Smooth muscle cell (in vitro differentiated cells): Measurements from ENCODE around the gene WDR89. TPM values are rescaled to one million over a fixed set of nuclear protein-coding genes. Genes with fewer than 3 reads are reported as not detected.
A peak's percentile ranks its signal among the peaks of the same experiment; 100 is the strongest.

Experiments used
- DNase-seq: peaks from one replicate; lab custom pipeline; 2025; ENCODE audit not compliant: unreplicated experiment; lab: John Stamatoyannopoulos, UW
- H2AFZ ChIP-seq: fragments of 200-600 bp; sonication (generic); 2 replicates; pipeline ENCODE4 v1.6.0; 2016; ENCODE audit warnings: antibody characterized with exemption, low read depth, mild to moderate bottlenecking
- H3F3A ChIP-seq: fragments of 200-600 bp; sonication (generic); 2 replicates; pipeline ENCODE4 v1.6.0; 2017; ENCODE audit warnings: antibody characterized with exemption, low read depth
- H3K27ac ChIP-seq: fragments of 200-600 bp; sonication (generic); 2 replicates; pipeline ENCODE4 v1.5.1; 2016; ENCODE audit warnings: low read depth, mild to moderate bottlenecking
- H3K27me3 ChIP-seq: fragments of 200-600 bp; sonication (generic); 2 replicates; pipeline ENCODE4 v1.6.1; 2016; ENCODE audit warnings: low read depth, mild to moderate bottlenecking
- H3K36me3 ChIP-seq: fragments of 200-600 bp; sonication (generic); 2 replicates; pipeline ENCODE4 v1.5.1; 2016; ENCODE audit warnings: low read depth
- H3K4me1 ChIP-seq: fragments of 200-600 bp; sonication (generic); 2 replicates; pipeline ENCODE4 v1.5.1; 2016; ENCODE audit warnings: low read depth
- H3K4me2 ChIP-seq: fragments of 200-600 bp; sonication (generic); 2 replicates; pipeline ENCODE4 v1.6.0; 2016; ENCODE audit warnings: mild to moderate bottlenecking
- H3K4me3 ChIP-seq: fragments of 200-600 bp; sonication (generic); 2 replicates; pipeline ENCODE4 v1.5.1; 2016; ENCODE audit warnings: mild to moderate bottlenecking
- H3K79me2 ChIP-seq: fragments of 200-600 bp; sonication (generic); 2 replicates; pipeline ENCODE4 v1.6.0; 2016; ENCODE audit warnings: low read depth, mild to moderate bottlenecking
- H3K9ac ChIP-seq: fragments of 200-600 bp; sonication (generic); 2 replicates; pipeline ENCODE4 v1.6.0; 2016; ENCODE audit warnings: low read depth
- H3K9me3 ChIP-seq: fragments of 200-600 bp; sonication (generic); replicated peaks from 2 replicates; pipeline ENCODE4 v1.5.1; 2016; ENCODE audit warnings: low read depth
- H4K20me1 ChIP-seq: fragments of 200-600 bp; sonication (generic); 2 replicates; pipeline ENCODE4 v1.6.0; 2016; ENCODE audit warnings: low read depth
- WGBS: methylation state at CpG from one replicate; pipeline ENCODE4 v1.1.7; 2016; ENCODE audit warnings: low lambda C conversion rate; 5-methylcytosine and 5-hydroxymethylcytosine counted together
- polyA plus RNA-seq: library from polyadenylated mRNA; unstranded; fragments of >200 nt; fragmentation: Nextera tagmentation; extraction: Ambion mirVana; gene quantifications from 2 replicates; pipeline ENCODE4 v1.2.1, GENCODE V29; 2016
- total RNA-seq: library from RNA; depleted of rRNA; stranded (reverse); fragments of >200 nt; gene quantifications from 2 replicates; pipeline ENCODE4 v1.2.3, GENCODE V29; 2014
- TF ChIP-seq, protein P1 (sequence below): fragments of 200-600 bp; sonication (generic); IDR thresholded peaks from 2 replicates; pipeline ENCODE4 v1.5.1; 2017; ENCODE audit warnings: borderline replicate concordance, mild to moderate bottlenecking, antibody characterized with exemption; ENCODE audit not compliant: insufficient read depth, poor library complexity, severe bottlenecking

The WDR89 gene, protein sequence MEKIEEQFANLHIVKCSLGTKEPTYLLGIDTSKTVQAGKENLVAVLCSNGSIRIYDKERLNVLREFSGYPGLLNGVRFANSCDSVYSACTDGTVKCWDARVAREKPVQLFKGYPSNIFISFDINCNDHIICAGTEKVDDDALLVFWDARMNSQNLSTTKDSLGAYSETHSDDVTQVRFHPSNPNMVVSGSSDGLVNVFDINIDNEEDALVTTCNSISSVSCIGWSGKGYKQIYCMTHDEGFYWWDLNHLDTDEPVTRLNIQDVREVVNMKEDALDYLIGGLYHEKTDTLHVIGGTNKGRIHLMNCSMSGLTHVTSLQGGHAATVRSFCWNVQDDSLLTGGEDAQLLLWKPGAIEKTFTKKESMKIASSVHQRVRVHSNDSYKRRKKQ
- 8.9 and 10.0 TPM in 2 replicates for total RNA-seq
- polyA plus RNA-seq = 6.3 and 6.4 TPM in 2 replicates

DNA sequence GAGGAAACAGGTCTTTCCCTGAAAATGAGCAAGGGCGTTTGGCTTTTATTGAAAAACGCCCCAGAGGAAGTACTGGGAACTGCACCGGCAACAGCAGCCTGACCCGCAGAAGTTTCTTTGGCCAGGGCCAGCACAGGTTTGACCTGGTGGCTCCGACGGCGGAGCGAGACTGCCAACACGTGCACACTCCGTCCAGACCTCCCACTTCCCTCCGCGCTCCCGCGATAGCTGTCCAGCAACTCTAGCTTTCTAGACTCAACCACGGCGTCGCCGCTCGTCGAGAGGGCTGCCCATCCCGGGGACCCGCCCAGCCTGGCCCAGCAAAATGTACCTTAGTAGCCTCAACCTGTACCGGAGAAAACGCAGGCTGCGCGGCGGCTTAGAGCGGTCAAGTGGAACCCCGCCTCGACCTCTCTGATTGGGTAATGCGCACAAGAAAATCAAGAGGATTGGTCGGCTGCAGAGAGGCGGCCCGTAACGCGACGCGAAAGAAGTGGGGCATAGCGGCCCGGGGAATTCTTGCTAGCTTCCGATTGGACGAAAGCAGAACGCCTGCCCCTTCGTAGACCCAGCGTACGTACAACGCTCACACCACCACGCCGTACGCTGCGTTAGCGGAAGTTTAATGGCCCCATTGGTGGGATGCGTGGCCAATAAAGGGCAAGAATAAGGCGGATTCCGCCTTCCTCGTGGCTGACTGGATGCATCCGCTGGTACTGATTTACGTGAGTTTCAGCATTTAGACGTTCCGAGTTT lies at the start of gene WDR89:
Gene WDR89 (minus strand): TSS at position 399 of the 756 bp plus-strand sequence. CDS start 41,929 bp downstream, outside the sequence.
- H3K9me3 ChIP-seq = no peaks in the 10 kb centered on the region
- H3K79me2 ChIP-seq = peaks cover 33% of the 10 kb centered on the region

DNA sequence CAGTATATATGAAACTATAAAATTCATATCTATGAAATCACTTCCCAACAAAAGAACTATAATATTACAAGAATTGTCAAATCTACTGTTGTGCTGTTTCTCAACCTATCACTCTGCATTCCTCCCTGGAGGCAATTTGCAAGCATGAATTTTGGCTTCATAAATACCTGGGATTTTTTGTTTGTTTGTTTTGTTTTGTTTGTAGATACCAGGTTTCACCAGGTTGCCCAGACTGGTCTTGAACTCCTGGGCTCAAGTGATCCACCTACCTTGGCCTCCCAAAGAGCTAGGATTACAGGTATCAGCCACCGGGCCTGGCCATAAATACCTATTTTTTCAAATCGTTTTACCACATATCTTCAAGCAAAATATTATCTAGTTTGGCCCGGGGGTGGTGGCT lies 47.5 kb upstream of the WDR89 start:
- Histone ChIP-seq H3F3A (no peaks in the 10 kb centered on the region), H3K79me2 (no peaks in the 10 kb centered on the region), H3K27ac (no peak overlapping the region), H3K9ac (no peak overlapping the region), H3K36me3 (no peaks in the 10 kb centered on the region), H3K4me3 (no peak overlapping the region), H3K4me2 (no peak overlapping the region), H2AFZ (no peak overlapping the region), H4K20me1 (no peaks in the 10 kb centered on the region), H3K27me3 (no peaks in the 10 kb centered on the region), H3K4me1 (no peaks in the 10 kb centered on the region), H3K9me3 (no peaks in the 10 kb centered on the region)
- TF ChIP-seq, protein P1, sequence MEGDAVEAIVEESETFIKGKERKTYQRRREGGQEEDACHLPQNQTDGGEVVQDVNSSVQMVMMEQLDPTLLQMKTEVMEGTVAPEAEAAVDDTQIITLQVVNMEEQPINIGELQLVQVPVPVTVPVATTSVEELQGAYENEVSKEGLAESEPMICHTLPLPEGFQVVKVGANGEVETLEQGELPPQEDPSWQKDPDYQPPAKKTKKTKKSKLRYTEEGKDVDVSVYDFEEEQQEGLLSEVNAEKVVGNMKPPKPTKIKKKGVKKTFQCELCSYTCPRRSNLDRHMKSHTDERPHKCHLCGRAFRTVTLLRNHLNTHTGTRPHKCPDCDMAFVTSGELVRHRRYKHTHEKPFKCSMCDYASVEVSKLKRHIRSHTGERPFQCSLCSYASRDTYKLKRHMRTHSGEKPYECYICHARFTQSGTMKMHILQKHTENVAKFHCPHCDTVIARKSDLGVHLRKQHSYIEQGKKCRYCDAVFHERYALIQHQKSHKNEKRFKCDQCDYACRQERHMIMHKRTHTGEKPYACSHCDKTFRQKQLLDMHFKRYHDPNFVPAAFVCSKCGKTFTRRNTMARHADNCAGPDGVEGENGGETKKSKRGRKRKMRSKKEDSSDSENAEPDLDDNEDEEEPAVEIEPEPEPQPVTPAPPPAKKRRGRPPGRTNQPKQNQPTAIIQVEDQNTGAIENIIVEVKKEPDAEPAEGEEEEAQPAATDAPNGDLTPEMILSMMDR = no peak
- WGBS = 91% methylated on average over 3 of the region's 3 CpGs
- no peak for DNase-seq

More for the DNA sequence above, at the start of gene WDR89:
- TF ChIP-seq, protein P1 = peak; percentile 62
- peak; percentile 83 for DNase-seq
- no peaks in the 10 kb centered on the region for H3F3A ChIP-seq
- H4K20me1 ChIP-seq = no peaks in the 10 kb centered on the region
- peak within 1 kb of the TSS; percentile 91 for H3K4me2 ChIP-seq
- peaks cover 4% of the 10 kb centered on the region for H3K4me1 ChIP-seq
- peak within 1 kb of the TSS; percentile 96 for H3K27ac ChIP-seq
- H2AFZ ChIP-seq = peak within 1 kb of the TSS; percentile 92
- under 1% methylated on average over 60 of the region's 60 CpGs for WGBS
- peak within 1 kb of the TSS; percentile 96 for H3K9ac ChIP-seq
- H3K4me3 ChIP-seq = peak within 1 kb of the TSS; percentile 66
- no peaks in the 10 kb centered on the region for H3K27me3 ChIP-seq
- no peaks in the 10 kb centered on the region for H3K36me3 ChIP-seq

DNA sequence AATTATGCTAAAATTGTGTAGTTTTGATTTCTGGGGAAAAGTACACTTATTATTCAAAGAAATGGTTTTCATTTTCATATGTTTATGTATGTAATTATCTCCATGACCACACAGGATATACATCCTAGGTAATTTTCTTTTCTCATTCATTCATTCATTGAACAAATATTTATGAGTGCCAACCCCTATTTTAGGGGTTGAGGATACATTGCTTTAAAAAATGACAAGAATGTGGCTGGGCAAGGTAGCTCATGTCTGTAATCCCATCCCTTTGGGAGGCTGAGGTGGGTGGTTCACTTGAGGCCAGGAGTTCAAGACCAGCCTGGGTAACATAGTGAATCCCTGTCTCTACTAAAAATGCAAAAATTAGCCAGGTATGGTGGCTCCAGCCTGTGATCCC lies 45.3 kb upstream of the WDR89 start:
- no peak overlapping the region for H3K4me2 ChIP-seq
- H2AFZ ChIP-seq = no peak overlapping the region
- no peak overlapping the region for H3K9ac ChIP-seq
- H3K36me3 ChIP-seq = no peaks in the 10 kb centered on the region
- TF ChIP-seq, protein P1 = no peak
- H3K79me2 ChIP-seq = no peaks in the 10 kb centered on the region
- H3K9me3 ChIP-seq = no peaks in the 10 kb centered on the region
- no peaks in the 10 kb centered on the region for H3F3A ChIP-seq
- H4K20me1 ChIP-seq = no peaks in the 10 kb centered on the region
- no peaks in the 10 kb centered on the region for H3K27me3 ChIP-seq
- no peak overlapping the region for H3K4me3 ChIP-seq
- no peak overlapping the region for H3K27ac ChIP-seq
- H3K4me1 ChIP-seq = no peaks in the 10 kb centered on the region
- DNase-seq = no peak
